Stimulated activated CD4-positive, alpha-beta T cell treated with anti-CD3 and anti-CD28 coated beads, Interleukin-1b, Interleukin-23, amount 100 ng/mL, for 24 hours (primary cell): ENCODE results near the gene SEMA4B.
A peak's percentile ranks its signal among the peaks of the same experiment; 100 is the strongest.
"Not testable (repeated sequence)": the region's sequence is repeated elsewhere in the genome, so short reads cannot be mapped to it uniquely, and the experiment has no call there.

Source experiments
- DNase-seq, 4 experiments: peaks; one replicate each; pipeline ENCODE4 v3.0.0-alpha.2; 2020; ENCODE audit warnings: low read depth in 4 of 4, low spot score in 1 of 4

Gene SEMA4B, protein sequence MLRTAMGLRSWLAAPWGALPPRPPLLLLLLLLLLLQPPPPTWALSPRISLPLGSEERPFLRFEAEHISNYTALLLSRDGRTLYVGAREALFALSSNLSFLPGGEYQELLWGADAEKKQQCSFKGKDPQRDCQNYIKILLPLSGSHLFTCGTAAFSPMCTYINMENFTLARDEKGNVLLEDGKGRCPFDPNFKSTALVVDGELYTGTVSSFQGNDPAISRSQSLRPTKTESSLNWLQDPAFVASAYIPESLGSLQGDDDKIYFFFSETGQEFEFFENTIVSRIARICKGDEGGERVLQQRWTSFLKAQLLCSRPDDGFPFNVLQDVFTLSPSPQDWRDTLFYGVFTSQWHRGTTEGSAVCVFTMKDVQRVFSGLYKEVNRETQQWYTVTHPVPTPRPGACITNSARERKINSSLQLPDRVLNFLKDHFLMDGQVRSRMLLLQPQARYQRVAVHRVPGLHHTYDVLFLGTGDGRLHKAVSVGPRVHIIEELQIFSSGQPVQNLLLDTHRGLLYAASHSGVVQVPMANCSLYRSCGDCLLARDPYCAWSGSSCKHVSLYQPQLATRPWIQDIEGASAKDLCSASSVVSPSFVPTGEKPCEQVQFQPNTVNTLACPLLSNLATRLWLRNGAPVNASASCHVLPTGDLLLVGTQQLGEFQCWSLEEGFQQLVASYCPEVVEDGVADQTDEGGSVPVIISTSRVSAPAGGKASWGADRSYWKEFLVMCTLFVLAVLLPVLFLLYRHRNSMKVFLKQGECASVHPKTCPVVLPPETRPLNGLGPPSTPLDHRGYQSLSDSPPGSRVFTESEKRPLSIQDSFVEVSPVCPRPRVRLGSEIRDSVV

GRCh38 chr15:90201130-90201943 lies at the start of gene SEMA4B:
Gene SEMA4B (plus strand): TSS chr15:90201330. CDS start chr15:90201579, 249 bp downstream.
- peak; percentile 35 to 74 (median 42) for DNase-seq

- DNase-seq: no peak
These were observed 49.0 kb upstream of the SEMA4B start for GRCh38 chr15:90151989-90152645.

DNA sequence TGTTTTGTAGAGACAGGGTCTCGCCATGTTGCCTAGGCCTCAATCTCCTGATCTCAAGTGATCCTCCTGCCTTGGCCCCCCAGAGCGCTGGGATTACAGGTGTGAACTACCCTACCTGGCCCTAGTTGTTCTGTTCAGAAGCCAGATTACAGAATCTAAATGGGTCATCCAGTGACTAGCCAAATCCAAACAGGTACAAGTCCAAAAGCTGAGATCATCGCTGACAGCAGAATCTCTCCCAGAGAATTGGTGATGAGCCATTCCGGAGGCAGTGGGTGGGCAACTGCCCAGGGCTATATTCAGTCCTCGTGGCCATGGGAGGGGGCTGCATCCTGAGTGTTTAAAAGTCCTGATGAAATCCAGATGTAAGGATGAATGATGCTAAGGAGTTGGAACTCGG lies 47.5 kb upstream of the SEMA4B start:
- no peak for DNase-seq

- no peak for DNase-seq
These were observed 46.9 kb upstream of the SEMA4B start for GRCh38 chr15:90154246-90154645.

- no peak for DNase-seq
These were observed 46.1 kb upstream of the SEMA4B start for GRCh38 chr15:90154861-90155626.

DNA sequence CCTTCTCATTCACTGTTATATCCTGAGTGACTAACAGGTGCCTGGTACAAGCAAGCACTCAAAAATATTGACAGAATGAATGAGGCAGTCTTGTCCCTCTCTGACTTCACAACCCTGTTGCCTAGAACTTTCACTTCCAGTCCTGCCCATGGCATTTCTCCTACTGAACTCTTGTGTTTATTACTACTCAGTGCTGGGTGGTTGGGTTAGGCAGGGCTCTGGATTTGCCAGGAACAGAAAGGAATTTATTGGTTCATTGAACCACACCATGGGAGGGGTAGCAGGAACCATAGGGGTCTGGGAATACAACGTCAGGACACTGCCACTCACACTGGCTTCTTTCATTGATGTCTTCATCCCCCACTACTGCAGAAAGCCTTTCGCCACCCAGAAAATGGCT lies 41.9 kb upstream of the SEMA4B start:
- no peak for DNase-seq

DNA sequence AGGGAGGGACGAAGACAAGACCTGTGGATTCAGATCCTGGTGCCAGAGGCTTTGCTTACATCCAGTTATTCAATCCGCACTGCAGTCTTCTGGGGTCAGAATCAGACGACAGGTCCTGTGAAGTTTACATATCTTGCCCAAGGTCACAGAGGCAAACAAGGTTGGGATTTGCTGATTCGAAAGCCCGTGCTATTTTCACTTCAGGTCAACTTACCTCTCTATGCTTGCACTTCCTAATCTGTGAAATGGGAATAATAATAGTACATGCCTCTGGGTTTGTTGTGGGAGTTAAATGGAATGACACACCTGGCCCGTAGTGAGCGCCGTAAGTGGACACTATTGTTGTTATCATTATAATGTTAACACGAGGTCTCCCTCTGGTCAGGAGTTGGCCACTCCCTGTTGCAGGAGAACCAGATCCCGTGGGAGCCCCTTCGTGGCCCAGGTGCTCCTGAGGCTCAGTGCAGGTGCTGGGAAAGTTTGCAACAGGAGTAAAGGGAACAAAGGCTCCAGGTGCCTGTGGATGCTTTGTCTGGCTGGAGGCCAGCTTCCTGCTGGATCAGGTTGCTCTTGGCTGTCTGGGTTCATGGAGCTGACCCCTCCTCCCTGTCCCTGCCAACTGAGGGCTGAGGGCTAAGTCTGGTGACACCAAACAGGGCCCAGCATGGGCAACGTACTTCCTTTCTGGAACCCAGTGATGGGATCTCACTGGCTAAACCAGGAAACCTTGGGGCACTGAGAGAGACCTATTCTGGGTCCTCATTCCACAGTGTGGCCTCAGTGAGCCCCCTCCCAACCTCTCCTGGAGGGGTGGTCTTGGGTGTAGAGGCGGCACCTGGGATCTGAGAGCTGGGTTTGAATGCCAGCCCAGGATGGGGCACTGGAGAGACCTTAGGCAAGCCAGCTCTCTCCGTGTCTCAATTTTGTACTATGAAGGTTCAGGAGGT lies 40.1 kb upstream of the SEMA4B start:
- DNase-seq: no peak

DNA sequence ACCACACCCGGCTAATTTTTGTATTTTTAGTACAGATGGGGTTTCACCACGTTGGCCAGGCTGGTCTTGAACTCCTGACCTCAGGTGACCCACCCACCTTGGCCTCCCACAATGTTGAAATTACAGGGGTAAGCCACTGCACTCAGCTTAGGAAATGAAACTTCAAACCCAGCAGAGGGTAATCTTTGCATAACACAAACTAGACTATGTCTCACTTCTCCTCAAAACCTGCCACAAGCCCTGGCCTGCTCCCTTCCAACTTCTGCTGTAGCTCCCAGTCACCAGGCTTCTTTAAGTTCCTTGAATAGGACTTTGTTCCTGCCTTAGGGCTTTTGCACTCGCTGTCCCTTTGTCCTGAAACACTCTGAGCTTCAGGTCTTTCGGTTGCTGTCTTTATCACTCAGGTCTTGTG lies 39.2 kb upstream of the SEMA4B start:
- no peak for DNase-seq

GRCh38 chr15:90162956-90163355 lies 38.2 kb upstream of the SEMA4B start:
- DNase-seq: no peak

DNA sequence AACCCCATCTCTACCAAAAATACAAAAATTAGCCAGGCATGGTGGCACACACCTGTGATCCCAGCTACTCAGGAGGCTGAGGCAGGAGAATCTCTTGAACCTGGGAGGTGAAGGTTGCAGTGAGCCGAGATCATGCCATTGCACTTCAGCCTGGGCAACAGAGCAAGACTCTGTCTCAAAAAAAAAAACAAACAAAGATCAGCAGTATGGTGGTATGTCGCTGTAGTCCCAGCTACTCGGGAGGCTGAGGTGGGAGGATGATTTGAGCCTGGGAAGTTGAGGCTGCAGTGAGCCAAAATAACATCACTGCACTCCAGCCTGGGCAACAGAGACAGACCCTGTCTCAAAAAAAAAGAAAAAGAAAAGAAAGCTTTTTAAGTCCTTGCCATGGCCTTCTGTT lies 36.9 kb upstream of the SEMA4B start:
- DNase-seq: not testable (repeated sequence)

GRCh38 chr15:90165157-90165556 lies 36.0 kb upstream of the SEMA4B start:
- DNase-seq: no peak

GRCh38 chr15:90165659-90166489 lies 35.3 kb upstream of the SEMA4B start:
- DNase-seq: peak in 2 of 4 experiments; percentile 25 to 65

DNA sequence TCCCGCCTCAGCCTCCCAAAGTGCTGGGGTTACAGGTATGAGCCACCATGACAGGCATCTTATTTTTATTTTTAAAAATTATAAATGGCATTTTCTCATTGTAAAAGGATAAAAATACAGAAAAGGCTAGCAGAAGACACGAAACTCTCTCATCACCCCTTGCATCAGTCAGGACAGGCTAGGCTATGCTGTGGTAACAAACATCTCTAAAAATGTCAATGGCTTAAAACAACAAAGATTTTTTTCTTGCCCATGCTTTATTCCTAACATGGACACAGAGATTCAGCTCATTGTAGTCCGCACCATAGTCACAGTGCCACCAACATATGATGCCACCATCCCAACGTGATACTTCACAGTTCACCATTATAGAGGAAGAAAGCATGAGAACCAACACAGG lies 34.0 kb upstream of the SEMA4B start:
- DNase-seq: no peak

DNA sequence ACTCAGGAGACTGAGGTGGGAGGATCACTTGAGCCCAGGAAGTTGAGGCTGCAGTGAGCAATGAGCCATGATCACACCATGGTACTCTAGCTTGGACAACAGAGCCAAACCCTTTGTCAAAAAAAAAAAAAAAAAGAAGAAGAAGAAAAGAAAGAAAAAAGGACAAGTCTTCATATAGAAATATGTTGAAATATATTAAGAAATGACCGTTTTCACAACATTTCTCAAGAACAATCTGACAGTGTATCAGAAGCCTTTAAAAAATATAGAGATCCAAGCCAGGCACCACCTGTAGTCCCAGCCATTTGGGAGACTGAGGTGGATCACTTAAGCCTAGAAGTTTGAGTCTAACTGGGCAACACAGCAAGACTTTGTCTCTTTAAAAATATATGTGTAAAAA lies 29.5 kb upstream of the SEMA4B start:
- no peak for DNase-seq

DNA sequence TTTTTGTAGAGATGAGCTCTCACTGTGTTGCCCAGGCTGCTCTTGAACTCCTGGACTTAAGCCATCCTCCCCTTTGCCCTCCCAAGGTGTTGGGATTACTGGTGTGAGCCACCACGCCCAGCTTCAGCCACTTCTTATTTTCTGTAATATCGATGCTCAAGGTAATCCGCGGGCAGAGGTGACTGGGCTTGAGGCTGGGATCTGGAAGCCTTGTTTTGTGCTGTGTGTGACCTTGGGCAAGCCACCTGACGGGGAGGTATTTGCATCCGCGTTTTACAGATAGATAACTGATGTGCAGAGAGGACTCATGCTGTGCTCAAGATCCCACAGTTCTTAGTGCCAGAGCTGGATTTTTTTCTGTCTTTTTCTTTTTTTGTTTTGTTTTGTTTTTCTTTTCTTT lies 27.8 kb upstream of the SEMA4B start:
- no peak for DNase-seq

GRCh38 chr15:90174140-90174875 lies 26.8 kb upstream of the SEMA4B start:
- no peak for DNase-seq

- DNase-seq: no peak
These were observed 24.1 kb upstream of the SEMA4B start for GRCh38 chr15:90177012-90177411.
